BJ (cell line): ENCODE measurements around the gene SEC14L5. TPM values are rescaled to one million over a fixed set of nuclear protein-coding genes. Genes with fewer than 3 reads are reported as not detected.

Experiments used
- CTCF ChIA-PET: fragments of 350-600 bp; formaldehyde crosslinking; extraction: SDS; loops from one replicate; lab custom pipeline; 2021; ENCODE audit warnings: antibody characterized with exemption, inconsistent platforms; lab: Yijun Ruan, JAX
- POLR2A ChIA-PET: fragments of 300-600 bp; sonication (Branson Sonifier 250); formaldehyde crosslinking; extraction: SDS; loops from one replicate; lab custom pipeline; 2021; ENCODE audit warnings: antibody characterized with exemption; lab: Charles Lee
- DNase-seq: peaks from one replicate; pipeline ENCODE4 v3.0.0-alpha.2; 2011; ENCODE audit warnings: low read depth
- H3K27me3 ChIP-seq: 2 replicates; pipeline ENCODE4 v1.6.0; 2011; ENCODE audit warnings: low read length; ENCODE audit not compliant: control insufficient read depth, insufficient read depth
- H3K36me3 ChIP-seq: 2 replicates; pipeline ENCODE4 v1.5.1; 2011; ENCODE audit warnings: low read length; ENCODE audit not compliant: control insufficient read depth, insufficient read depth
- H3K4me3 ChIP-seq: 2 replicates; pipeline ENCODE4 v1.5.1; 2011; ENCODE audit warnings: low read depth, mild to moderate bottlenecking, control low read depth, low read length
- polyA plus RNA-seq: library from polyadenylated mRNA; depleted of rRNA; stranded (reverse); fragments of >200 nt; gene quantifications from 2 replicates; pipeline ENCODE4 v1.2.3, GENCODE V29; 2011; rRNA removed
- TF ChIP-seq, protein P1 (sequence below): IDR thresholded peaks from 2 replicates; pipeline ENCODE4 v1.5.1; 2011; ENCODE audit warnings: low read depth, mild to moderate bottlenecking, control low read depth, inconsistent platforms, low read length, moderate library complexity; ENCODE audit not compliant: insufficient read depth

Gene SEC14L5
- polyA plus RNA-seq, 1 experiment, result not detected

- ChIA-PET POLR2A (interaction anchor here (0.6 kb wide), 1 partner anchor 32 kb away, joined by 3 read pairs; the partner anchor contains the start of gene NAGPA), CTCF (no interaction called here)
- TF ChIP-seq, protein P1, sequence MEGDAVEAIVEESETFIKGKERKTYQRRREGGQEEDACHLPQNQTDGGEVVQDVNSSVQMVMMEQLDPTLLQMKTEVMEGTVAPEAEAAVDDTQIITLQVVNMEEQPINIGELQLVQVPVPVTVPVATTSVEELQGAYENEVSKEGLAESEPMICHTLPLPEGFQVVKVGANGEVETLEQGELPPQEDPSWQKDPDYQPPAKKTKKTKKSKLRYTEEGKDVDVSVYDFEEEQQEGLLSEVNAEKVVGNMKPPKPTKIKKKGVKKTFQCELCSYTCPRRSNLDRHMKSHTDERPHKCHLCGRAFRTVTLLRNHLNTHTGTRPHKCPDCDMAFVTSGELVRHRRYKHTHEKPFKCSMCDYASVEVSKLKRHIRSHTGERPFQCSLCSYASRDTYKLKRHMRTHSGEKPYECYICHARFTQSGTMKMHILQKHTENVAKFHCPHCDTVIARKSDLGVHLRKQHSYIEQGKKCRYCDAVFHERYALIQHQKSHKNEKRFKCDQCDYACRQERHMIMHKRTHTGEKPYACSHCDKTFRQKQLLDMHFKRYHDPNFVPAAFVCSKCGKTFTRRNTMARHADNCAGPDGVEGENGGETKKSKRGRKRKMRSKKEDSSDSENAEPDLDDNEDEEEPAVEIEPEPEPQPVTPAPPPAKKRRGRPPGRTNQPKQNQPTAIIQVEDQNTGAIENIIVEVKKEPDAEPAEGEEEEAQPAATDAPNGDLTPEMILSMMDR, result no peak
- Histone ChIP-seq H3K27me3 (peaks cover 2% of the 10 kb centered on the region), H3K36me3 (no peaks in the 10 kb centered on the region), H3K4me3 (no peak overlapping the region)
- DNase-seq, result no peak
These were observed 107.2 kb downstream of the SEC14L5 start for GRCh38 chr16:5065326-5065725.

GRCh38 chr16:5065813-5066212 is 107.7 kb downstream of the SEC14L5 start, which contains the start of gene C16orf89:
C16orf89 (minus strand) TSS chr16:5065956; CDS start chr16:5065908, 48 bp downstream.
- TF ChIP-seq, protein P1, result no peak
- CTCF ChIA-PET, result no interaction called here

DNA sequence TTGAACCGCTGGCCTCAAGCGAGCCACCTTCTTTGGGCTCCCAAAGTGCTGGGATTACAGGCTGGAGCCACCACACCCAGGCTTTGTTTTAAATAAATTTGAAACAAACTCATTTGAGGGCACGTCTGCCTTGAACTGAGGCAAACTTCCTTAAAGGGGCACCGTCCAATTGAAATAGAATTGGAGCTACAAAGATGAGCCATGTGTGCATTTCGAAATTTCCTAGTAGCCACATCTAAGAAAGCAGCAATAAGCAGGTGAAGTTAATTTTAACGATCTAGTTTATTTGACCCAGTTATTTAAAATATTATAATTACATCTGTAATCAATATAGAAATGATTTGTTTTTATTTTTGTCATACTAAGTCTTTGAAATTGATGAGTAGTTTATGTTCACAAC is 108.4 kb downstream of the SEC14L5 start:
- CTCF ChIA-PET, result interaction anchor here (1.0 kb wide), 1 partner anchor 10 kb away, joined by 5 read pairs; no protein-coding TSS in a partner anchor
- TF ChIP-seq, protein P1, result no peak
- Histone ChIP-seq H3K27me3 (peaks cover 2% of the 10 kb centered on the region), H3K36me3 (no peaks in the 10 kb centered on the region), H3K4me3 (no peak overlapping the region)
- DNase-seq, result no peak
- POLR2A ChIA-PET, result no interaction called here

More at GRCh38 chr16:5065813-5066212, 107.7 kb downstream of the SEC14L5 start, which contains the start of gene C16orf89:
- Histone ChIP-seq H3K4me3 (no peak within 1 kb of the TSS), H3K27me3 (peaks cover 2% of the 10 kb centered on the region), H3K36me3 (no peaks in the 10 kb centered on the region)
- no peak for DNase-seq
- POLR2A ChIA-PET, result no interaction called here

Other genes starting within 250 kb of the SEC14L5 start
- gene ANKS3, start 224.1 kb upstream of the SEC14L5 start, polyA plus RNA-seq, result 14.6 and 23.7 TPM in 2 replicates
- 1.9 and 2.2 TPM in 2 replicates for gene DNAAF8, start 223.8 kb upstream of the SEC14L5 start, polyA plus RNA-seq
- gene ZNF500, start 191.2 kb upstream of the SEC14L5 start, polyA plus RNA-seq, result 4.9 and 6.5 TPM in 2 replicates
- not detected in 2 replicates for gene SEPTIN12, start 170.0 kb upstream of the SEC14L5 start, polyA plus RNA-seq
- not detected in 2 replicates for gene SMIM22, start 163.0 kb upstream of the SEC14L5 start, polyA plus RNA-seq
- 15.8 and 31.9 TPM in 2 replicates for gene ROGDI, start 155.7 kb upstream of the SEC14L5 start, polyA plus RNA-seq
- gene GLYR1, start 111.0 kb upstream of the SEC14L5 start, polyA plus RNA-seq, result 34.0 and 41.6 TPM in 2 replicates
- gene UBN1, start 110.8 kb upstream of the SEC14L5 start, polyA plus RNA-seq, result 8.8 and 11.2 TPM in 2 replicates
- gene PPL, start 21.2 kb upstream of the SEC14L5 start, polyA plus RNA-seq, result 0.54 and 0.56 TPM in 2 replicates
- gene NAGPA, start 75.6 kb downstream of the SEC14L5 start, polyA plus RNA-seq, result 10.8 and 17.3 TPM in 2 replicates
- gene C16orf89, start 107.6 kb downstream of the SEC14L5 start, polyA plus RNA-seq, result not detected in 2 replicates
- gene ALG1, start 113.5 kb downstream of the SEC14L5 start, polyA plus RNA-seq, result 55.8 and 63.1 TPM in 2 replicates
- 6.5 and 8.5 TPM in 2 replicates for gene EEF2KMT, start 139.5 kb downstream of the SEC14L5 start, polyA plus RNA-seq